Measurements from ENCODE around the gene FIGN. TPM values are rescaled to one million over a fixed set of nuclear protein-coding genes. Genes with fewer than 3 reads are reported as not detected.

Gene FIGN
- total RNA-seq, 2 donors from 2014 or later: 18.6 to 20.5 TPM

DNA sequence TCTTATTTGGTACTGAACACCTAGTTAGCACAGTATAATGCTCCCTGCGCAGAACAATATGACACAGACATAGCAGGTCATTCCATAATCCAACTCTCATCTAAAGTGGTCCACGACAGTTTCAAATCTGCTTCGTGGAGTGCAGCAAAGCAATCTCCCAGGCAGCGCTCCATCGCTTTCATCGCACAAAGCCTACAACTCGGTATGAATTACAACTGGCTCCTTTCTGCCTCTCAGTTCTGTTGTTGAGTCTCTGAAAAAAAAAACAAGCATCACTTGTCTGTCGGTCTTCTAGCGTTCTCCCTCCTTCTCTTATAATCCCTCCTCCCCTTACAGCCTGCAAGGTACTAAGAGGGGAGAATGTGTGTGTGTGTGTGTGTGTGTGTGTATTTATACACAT, 123.5 kb downstream of the FIGN start:
- DNase-seq: no peak
- Mint-ChIP-seq H3K9me3 (no peaks in the 10 kb centered on the region), H3K27ac (no peak overlapping the region), H3K4me3 (no peak overlapping the region), H3K27me3 (ENCODE audit: insufficient read depth) (no peaks in the 10 kb centered on the region), H3K36me3 (ENCODE audit: low read depth) (peaks cover 17% of the 10 kb centered on the region), H3K4me1 (peaks cover 5% of the 10 kb centered on the region)
- H3K36me3 ChIP-seq (ENCODE audit: control insufficient read depth, insufficient read depth, low read length): peaks cover 6% of the 10 kb centered on the region
- H3K9me3 ChIP-seq (ENCODE audit: control insufficient read depth, low read length): no peaks in the 10 kb centered on the region
- no peak for TF ChIP-seq CTCF (conservative IDR thresholded peaks at IDR 0.05)
- peak overlapping the region; percentile 29 for H3K27ac ChIP-seq (ENCODE audit: low read depth, low read length)
- no peaks in the 10 kb centered on the region for H3K27me3 ChIP-seq (ENCODE audit: control insufficient read depth, insufficient read depth, low read length, poor library complexity, severe bottlenecking)
- H3K4me1 ChIP-seq (ENCODE audit: control insufficient read depth, insufficient read depth, low read length): no peaks in the 10 kb centered on the region
- WGBS, 2 experiments (ENCODE audit: insufficient coverage in 1 of 2, insufficient read length in 1 of 2): 91 to 97% methylated on average over 7 of the region's 9 CpGs
- H3K9ac ChIP-seq (ENCODE audit: extremely low read depth, low read length, poor library complexity, severe bottlenecking): no peak overlapping the region
- no peak overlapping the region for H3K4me3 ChIP-seq (ENCODE audit: low read length)

DNA sequence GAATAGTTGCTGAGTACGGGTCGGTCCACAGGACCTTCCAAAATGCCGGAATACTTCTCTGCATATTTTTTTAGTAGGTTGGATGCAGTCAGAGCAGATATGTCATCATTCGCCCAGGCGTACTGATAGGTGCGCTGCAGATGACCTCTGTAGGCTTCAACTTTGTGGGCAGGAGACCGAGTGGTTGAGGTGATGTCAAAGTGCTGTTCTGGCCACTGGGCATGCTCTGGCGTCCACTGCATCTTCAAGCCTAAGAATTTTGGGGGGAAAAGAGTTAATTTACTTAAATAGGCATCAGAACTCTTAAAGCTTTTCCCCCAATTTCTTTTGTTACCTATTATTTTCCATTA, 124.3 kb downstream of the FIGN start:
- 94 to 98% methylated on average over 5 to 8 of the region's 8 CpGs for WGBS, 2 experiments (ENCODE audit: insufficient coverage in 1 of 2, insufficient read length in 1 of 2)
- Mint-ChIP-seq H3K4me3 (no peak overlapping the region), H3K27me3 (ENCODE audit: insufficient read depth) (no peaks in the 10 kb centered on the region), H3K27ac (no peak overlapping the region), H3K4me1 (peaks cover 6% of the 10 kb centered on the region), H3K9me3 (no peaks in the 10 kb centered on the region), H3K36me3 (ENCODE audit: low read depth) (peaks cover 17% of the 10 kb centered on the region)
- Histone ChIP-seq H3K36me3 (ENCODE audit: control insufficient read depth, insufficient read depth, low read length) (peaks cover 6% of the 10 kb centered on the region), H3K9ac (ENCODE audit: extremely low read depth, low read length, poor library complexity, severe bottlenecking) (no peak overlapping the region), H3K27me3 (ENCODE audit: control insufficient read depth, insufficient read depth, low read length, poor library complexity, severe bottlenecking) (no peaks in the 10 kb centered on the region), H3K4me1 (ENCODE audit: control insufficient read depth, insufficient read depth, low read length) (no peaks in the 10 kb centered on the region), H3K4me3 (ENCODE audit: low read length) (no peak overlapping the region), H3K9me3 (ENCODE audit: control insufficient read depth, low read length) (no peaks in the 10 kb centered on the region), H3K27ac (ENCODE audit: low read depth, low read length) (no peak overlapping the region)
- no peak for DNase-seq
- TF ChIP-seq CTCF (conservative IDR thresholded peaks at IDR 0.05): no peak

- Mint-ChIP-seq H3K27me3 (ENCODE audit: insufficient read depth) (no peaks in the 10 kb centered on the region), H3K4me1 (peaks cover 11% of the 10 kb centered on the region), H3K9me3 (no peaks in the 10 kb centered on the region), H3K27ac (no peak overlapping the region), H3K4me3 (no peak overlapping the region), H3K36me3 (ENCODE audit: low read depth) (peaks cover 17% of the 10 kb centered on the region)
- H3K27me3 ChIP-seq (ENCODE audit: control insufficient read depth, insufficient read depth, low read length, poor library complexity, severe bottlenecking): no peaks in the 10 kb centered on the region
- peak; percentile 69 for TF ChIP-seq CTCF (conservative IDR thresholded peaks at IDR 0.05)
- H3K36me3 ChIP-seq (ENCODE audit: control insufficient read depth, insufficient read depth, low read length): peaks cover 6% of the 10 kb centered on the region
- no peaks in the 10 kb centered on the region for H3K9me3 ChIP-seq (ENCODE audit: control insufficient read depth, low read length)
- peak; percentile 75 for DNase-seq
- WGBS, 2 experiments (ENCODE audit: insufficient coverage in 1 of 2, insufficient read length in 1 of 2): 95% methylated on average over 6 to 13 of the region's 13 CpGs
- no peak overlapping the region for H3K9ac ChIP-seq (ENCODE audit: extremely low read depth, low read length, poor library complexity, severe bottlenecking)
- no peaks in the 10 kb centered on the region for H3K4me1 ChIP-seq (ENCODE audit: control insufficient read depth, insufficient read depth, low read length)
- H3K4me3 ChIP-seq (ENCODE audit: low read length): no peak overlapping the region
- no peak overlapping the region for H3K27ac ChIP-seq (ENCODE audit: low read depth, low read length)
Measured at GRCh38 chr2:163610817-163611556, 124.8 kb downstream of the FIGN start.

Measured in endodermal cell (in vitro differentiated cells).